WTC11 (cell line): ENCODE measurements around the gene ZNF747. TPM values are rescaled to one million over a fixed set of nuclear protein-coding genes. Genes with fewer than 3 reads are reported as not detected.

Source experiments
- ATAC-seq: fragments of 200-7000 bp; cut with Tn5 transposase; 2 replicates; pipeline ENCODE4 v1.10.0; 2021; ENCODE audit warnings: mild to moderate bottlenecking, moderate library complexity
- CTCF ChIA-PET: fragments of 300-600 bp; sonication (Branson Sonifier 250); formaldehyde crosslinking; loops from one replicate; lab custom pipeline; 2021; ENCODE audit warnings: antibody characterized with exemption; lab: Charles Lee
- POLR2A ChIA-PET: fragments of 350-600 bp; sonication (Branson Sonifier 250); formaldehyde crosslinking; loops from one replicate; lab custom pipeline; 2021; ENCODE audit warnings: antibody characterized with exemption; lab: Charles Lee
- DNase-seq: peaks from one replicate; pipeline ENCODE4 v3.0.0; 2021; ENCODE audit warnings: low spot score
- H3K27ac Mint-ChIP-seq: 2 replicates; pipeline ENCODE4 v1.8.0; 2021; ENCODE audit warnings: mixed read lengths
- H3K27me3 Mint-ChIP-seq: 2 replicates; pipeline ENCODE4 v1.8.0; 2021; ENCODE audit warnings: low read depth, mild to moderate bottlenecking, moderate library complexity, mixed read lengths
- H3K36me3 Mint-ChIP-seq: 2 replicates; pipeline ENCODE4 v1.8.0; 2021; ENCODE audit warnings: mixed read lengths
- H3K4me1 Mint-ChIP-seq: 2 replicates; pipeline ENCODE4 v1.8.0; 2022; ENCODE audit warnings: mixed read lengths
- H3K4me3 Mint-ChIP-seq: 2 replicates; pipeline ENCODE4 v1.8.0; 2021; ENCODE audit warnings: mild to moderate bottlenecking, moderate library complexity, mixed read lengths
- H3K9me3 Mint-ChIP-seq: 2 replicates; pipeline ENCODE4 v1.8.0; 2021; ENCODE audit warnings: mixed read lengths
- AFF4 ChIP-seq: sonication (generic); formaldehyde crosslinking; IDR thresholded peaks from 2 replicates; pipeline ENCODE4 v1.8.1; 2023; ENCODE audit warnings: mild to moderate bottlenecking, missing genetic modification reagents, borderline replicate concordance
- ATF1 ChIP-seq: sonication (generic); formaldehyde crosslinking; IDR thresholded peaks from 2 replicates; pipeline ENCODE4 v1.8.1; 2023; ENCODE audit warnings: mild to moderate bottlenecking, moderate library complexity, missing genetic modification reagents
- ATF3 ChIP-seq: sonication (generic); formaldehyde crosslinking; conservative IDR thresholded peaks from 2 replicates; pipeline ENCODE4 v1.8.1; 2022; ENCODE audit warnings: mild to moderate bottlenecking, missing genetic modification reagents
- E2F4 ChIP-seq: sonication (generic); formaldehyde crosslinking; IDR thresholded peaks from 2 replicates; pipeline ENCODE4 v1.8.1; 2022; ENCODE audit warnings: low read depth, mild to moderate bottlenecking, moderate library complexity, missing genetic modification reagents, borderline replicate concordance
- ELF4 ChIP-seq: sonication (generic); formaldehyde crosslinking; IDR thresholded peaks from 2 replicates; pipeline ENCODE4 v1.8.1; 2022; ENCODE audit warnings: low read depth, mild to moderate bottlenecking, moderate library complexity, missing genetic modification reagents
- ESRRA ChIP-seq: sonication (generic); formaldehyde crosslinking; IDR thresholded peaks from 2 replicates; pipeline ENCODE4 v1.8.1; 2022; ENCODE audit warnings: mild to moderate bottlenecking, missing genetic modification reagents, borderline replicate concordance
- FOXK1 ChIP-seq: sonication (generic); formaldehyde crosslinking; IDR thresholded peaks from 2 replicates; pipeline ENCODE4 v1.8.0; 2022; ENCODE audit warnings: mild to moderate bottlenecking, moderate library complexity, missing genetic modification reagents
- GABPB1 ChIP-seq: sonication (generic); formaldehyde crosslinking; IDR thresholded peaks from 2 replicates; pipeline ENCODE4 v1.8.1; 2023; ENCODE audit warnings: mild to moderate bottlenecking, missing genetic modification reagents
- GRHL2 ChIP-seq: fragments of 250-450 bp; sonication (Bioruptor Pico); IDR thresholded peaks from 2 replicates; pipeline ENCODE4 v1.8.0; 2022; ENCODE audit warnings: mild to moderate bottlenecking, moderate library complexity; ENCODE audit not compliant: insufficient replicate concordance, severe bottlenecking
- NFATC4 ChIP-seq: fragments of 250-450 bp; sonication (Bioruptor Pico); IDR thresholded peaks from 2 replicates; pipeline ENCODE4 v1.9.0; 2021; ENCODE audit warnings: mild to moderate bottlenecking
- RORB ChIP-seq: fragments of 250-450 bp; sonication (Bioruptor Pico); IDR thresholded peaks from 2 replicates; pipeline ENCODE4 v1.9.0; 2021; ENCODE audit warnings: mild to moderate bottlenecking
- TCF7 ChIP-seq: sonication (generic); formaldehyde crosslinking; IDR thresholded peaks from 2 replicates; pipeline ENCODE4 v1.8.0; 2022; ENCODE audit warnings: mild to moderate bottlenecking, low read depth, missing genetic modification reagents, moderate library complexity
- TP53 ChIP-seq: sonication (generic); formaldehyde crosslinking; IDR thresholded peaks from 2 replicates; pipeline ENCODE4 v1.8.1; 2023; ENCODE audit warnings: mild to moderate bottlenecking, missing genetic modification reagents
- ZNF396 ChIP-seq: fragments of 250-450 bp; sonication (Bioruptor Pico); IDR thresholded peaks from 2 replicates; pipeline ENCODE4 v1.8.0; 2021; ENCODE audit warnings: mild to moderate bottlenecking, moderate library complexity, borderline replicate concordance
- ZNF671 ChIP-seq: fragments of 250-450 bp; sonication (Bioruptor Pico); IDR thresholded peaks from 2 replicates; pipeline ENCODE4 v1.8.0; 2021; ENCODE audit warnings: mild to moderate bottlenecking
- total RNA-seq: library from RNA; stranded (reverse); gene quantifications from 3 replicates; pipeline ENCODE4 v1.2.3, GENCODE V29; 2021
- TF ChIP-seq, protein P1 (sequence below): sonication (generic); formaldehyde crosslinking; IDR thresholded peaks from 2 replicates; pipeline ENCODE4 v1.8.0; 2023; ENCODE audit warnings: missing genetic modification reagents, mild to moderate bottlenecking, borderline replicate concordance
- TF ChIP-seq, protein P2 (sequence below): fragments of 250-450 bp; sonication (Bioruptor Pico); IDR thresholded peaks from 2 replicates; pipeline ENCODE4 v1.9.0; 2021; ENCODE audit warnings: mild to moderate bottlenecking, borderline replicate concordance

The ZNF747 gene
- total RNA-seq, 1 experiment from 2014 or later = 11.3 TPM

GRCh38 chr16:30567160-30567990 lies 32.7 kb upstream of the ZNF747 start:
- Mint-ChIP-seq H3K36me3 (no peaks in the 10 kb centered on the region), H3K4me1 (peaks cover 15% of the 10 kb centered on the region), H3K9me3 (no peaks in the 10 kb centered on the region), H3K27ac (no peak overlapping the region), H3K4me3 (no peak overlapping the region), H3K27me3 (peaks cover 7% of the 10 kb centered on the region; the same call in 1 of the 2 replicates)
- DNase-seq (no peak), ATAC-seq (no peak)
- TF ChIP-seq, protein P1, sequence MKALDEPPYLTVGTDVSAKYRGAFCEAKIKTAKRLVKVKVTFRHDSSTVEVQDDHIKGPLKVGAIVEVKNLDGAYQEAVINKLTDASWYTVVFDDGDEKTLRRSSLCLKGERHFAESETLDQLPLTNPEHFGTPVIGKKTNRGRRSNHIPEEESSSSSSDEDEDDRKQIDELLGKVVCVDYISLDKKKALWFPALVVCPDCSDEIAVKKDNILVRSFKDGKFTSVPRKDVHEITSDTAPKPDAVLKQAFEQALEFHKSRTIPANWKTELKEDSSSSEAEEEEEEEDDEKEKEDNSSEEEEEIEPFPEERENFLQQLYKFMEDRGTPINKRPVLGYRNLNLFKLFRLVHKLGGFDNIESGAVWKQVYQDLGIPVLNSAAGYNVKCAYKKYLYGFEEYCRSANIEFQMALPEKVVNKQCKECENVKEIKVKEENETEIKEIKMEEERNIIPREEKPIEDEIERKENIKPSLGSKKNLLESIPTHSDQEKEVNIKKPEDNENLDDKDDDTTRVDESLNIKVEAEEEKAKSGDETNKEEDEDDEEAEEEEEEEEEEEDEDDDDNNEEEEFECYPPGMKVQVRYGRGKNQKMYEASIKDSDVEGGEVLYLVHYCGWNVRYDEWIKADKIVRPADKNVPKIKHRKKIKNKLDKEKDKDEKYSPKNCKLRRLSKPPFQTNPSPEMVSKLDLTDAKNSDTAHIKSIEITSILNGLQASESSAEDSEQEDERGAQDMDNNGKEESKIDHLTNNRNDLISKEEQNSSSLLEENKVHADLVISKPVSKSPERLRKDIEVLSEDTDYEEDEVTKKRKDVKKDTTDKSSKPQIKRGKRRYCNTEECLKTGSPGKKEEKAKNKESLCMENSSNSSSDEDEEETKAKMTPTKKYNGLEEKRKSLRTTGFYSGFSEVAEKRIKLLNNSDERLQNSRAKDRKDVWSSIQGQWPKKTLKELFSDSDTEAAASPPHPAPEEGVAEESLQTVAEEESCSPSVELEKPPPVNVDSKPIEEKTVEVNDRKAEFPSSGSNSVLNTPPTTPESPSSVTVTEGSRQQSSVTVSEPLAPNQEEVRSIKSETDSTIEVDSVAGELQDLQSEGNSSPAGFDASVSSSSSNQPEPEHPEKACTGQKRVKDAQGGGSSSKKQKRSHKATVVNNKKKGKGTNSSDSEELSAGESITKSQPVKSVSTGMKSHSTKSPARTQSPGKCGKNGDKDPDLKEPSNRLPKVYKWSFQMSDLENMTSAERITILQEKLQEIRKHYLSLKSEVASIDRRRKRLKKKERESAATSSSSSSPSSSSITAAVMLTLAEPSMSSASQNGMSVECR (CRISPR knock-in tag) = no peak
- no peak for TF ChIP-seq ATF3 (CRISPR knock-in tag)
- CTCF ChIA-PET = interaction anchor here (1.1 kb wide), 1 partner anchor 32 kb away, joined by 3 read pairs; no protein-coding TSS in a partner anchor
- POLR2A ChIA-PET = interaction anchor here (0.7 kb wide), 1 partner anchor 70 kb away, joined by 4 read pairs; no protein-coding TSS in a partner anchor

DNA sequence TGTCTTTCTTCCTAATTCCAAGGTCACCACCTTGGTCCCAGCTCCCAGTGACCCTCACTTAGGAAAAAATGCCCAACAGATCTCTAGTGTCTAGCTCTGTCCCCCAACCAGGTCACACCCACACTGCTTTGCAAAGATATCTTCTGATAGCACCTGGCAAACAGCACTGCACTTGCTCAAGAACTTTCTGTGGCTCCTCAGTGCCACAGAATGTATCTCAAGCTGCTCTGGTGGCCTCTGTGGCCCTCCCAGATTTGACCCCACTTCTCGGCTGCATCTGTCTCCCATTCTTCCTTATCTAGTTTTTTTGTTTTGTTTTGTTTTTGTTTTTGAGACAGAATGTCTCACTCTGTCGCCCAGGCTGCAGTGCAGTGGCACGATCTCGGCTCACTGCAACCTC lies 31.9 kb upstream of the ZNF747 start:
- Mint-ChIP-seq H3K36me3 (no peaks in the 10 kb centered on the region), H3K27ac (no peak overlapping the region), H3K9me3 (no peaks in the 10 kb centered on the region), H3K27me3 (peaks cover 14% of the 10 kb centered on the region), H3K4me3 (no peak overlapping the region), H3K4me1 (peaks cover 13% of the 10 kb centered on the region)
- CTCF ChIA-PET = interaction anchor here (1.3 to 1.4 kb wide), 2 partner anchors 49 to 137 kb away, joined by 4 to 7 read pairs; partner anchors contain the start of gene DCTPP1
- DNase-seq = no peak
- POLR2A ChIA-PET = interaction anchor here (0.9 kb wide), 1 partner anchor 39 kb away, joined by 3 read pairs; no protein-coding TSS in a partner anchor
- ATAC-seq = no peak
- TF ChIP-seq TP53 (CRISPR knock-in tag) (no peak), GRHL2 (CRISPR knock-in tag) (no peak), ESRRA (CRISPR knock-in tag) (no peak), RORB (no peak), ZNF396 (no peak), TCF7 (CRISPR knock-in tag) (no peak), ATF1 (CRISPR knock-in tag) (no peak), ELF4 (CRISPR knock-in tag) (no peak), ZNF671 (CRISPR knock-in tag) (no peak), GABPB1 (no peak), NFATC4 (CRISPR knock-in tag) (no peak), FOXK1 (CRISPR knock-in tag) (no peak), E2F4 (no peak), AFF4 (CRISPR knock-in tag) (no peak)
- TF ChIP-seq, protein P2, sequence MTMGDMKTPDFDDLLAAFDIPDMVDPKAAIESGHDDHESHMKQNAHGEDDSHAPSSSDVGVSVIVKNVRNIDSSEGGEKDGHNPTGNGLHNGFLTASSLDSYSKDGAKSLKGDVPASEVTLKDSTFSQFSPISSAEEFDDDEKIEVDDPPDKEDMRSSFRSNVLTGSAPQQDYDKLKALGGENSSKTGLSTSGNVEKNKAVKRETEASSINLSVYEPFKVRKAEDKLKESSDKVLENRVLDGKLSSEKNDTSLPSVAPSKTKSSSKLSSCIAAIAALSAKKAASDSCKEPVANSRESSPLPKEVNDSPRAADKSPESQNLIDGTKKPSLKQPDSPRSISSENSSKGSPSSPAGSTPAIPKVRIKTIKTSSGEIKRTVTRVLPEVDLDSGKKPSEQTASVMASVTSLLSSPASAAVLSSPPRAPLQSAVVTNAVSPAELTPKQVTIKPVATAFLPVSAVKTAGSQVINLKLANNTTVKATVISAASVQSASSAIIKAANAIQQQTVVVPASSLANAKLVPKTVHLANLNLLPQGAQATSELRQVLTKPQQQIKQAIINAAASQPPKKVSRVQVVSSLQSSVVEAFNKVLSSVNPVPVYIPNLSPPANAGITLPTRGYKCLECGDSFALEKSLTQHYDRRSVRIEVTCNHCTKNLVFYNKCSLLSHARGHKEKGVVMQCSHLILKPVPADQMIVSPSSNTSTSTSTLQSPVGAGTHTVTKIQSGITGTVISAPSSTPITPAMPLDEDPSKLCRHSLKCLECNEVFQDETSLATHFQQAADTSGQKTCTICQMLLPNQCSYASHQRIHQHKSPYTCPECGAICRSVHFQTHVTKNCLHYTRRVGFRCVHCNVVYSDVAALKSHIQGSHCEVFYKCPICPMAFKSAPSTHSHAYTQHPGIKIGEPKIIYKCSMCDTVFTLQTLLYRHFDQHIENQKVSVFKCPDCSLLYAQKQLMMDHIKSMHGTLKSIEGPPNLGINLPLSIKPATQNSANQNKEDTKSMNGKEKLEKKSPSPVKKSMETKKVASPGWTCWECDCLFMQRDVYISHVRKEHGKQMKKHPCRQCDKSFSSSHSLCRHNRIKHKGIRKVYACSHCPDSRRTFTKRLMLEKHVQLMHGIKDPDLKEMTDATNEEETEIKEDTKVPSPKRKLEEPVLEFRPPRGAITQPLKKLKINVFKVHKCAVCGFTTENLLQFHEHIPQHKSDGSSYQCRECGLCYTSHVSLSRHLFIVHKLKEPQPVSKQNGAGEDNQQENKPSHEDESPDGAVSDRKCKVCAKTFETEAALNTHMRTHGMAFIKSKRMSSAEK (CRISPR knock-in tag) = no peak
